Left ventricle myocardium superior (tissue), 1 donor: Measurements from ENCODE around the gene OPN1LW. TPM values are rescaled to one million over a fixed set of nuclear protein-coding genes. Genes with fewer than 3 reads are reported as not detected.
"Not testable (repeated sequence)": the region's sequence is repeated elsewhere in the genome, so short reads cannot be mapped to it uniquely, and the experiment has no call there.

Source experiments
- ATAC-seq: fragments of 200-7000 bp; cut with Tn5 transposase; one replicate; pipeline ENCODE4 v1.9.1; 2020; ENCODE audit warnings: mild to moderate bottlenecking, moderate library complexity
- DNase-seq: peaks from one replicate; pipeline ENCODE4 v3.0.0-alpha.2; 2020
- intact Hi-C: fragments of 100-400 bp; cut with micrococcal nuclease; formaldehyde crosslinking; loops from one replicate; pipeline ENCODE4 v1.11.0; 2022
- long read RNA-seq: library from polyadenylated mRNA; unstranded; transcript quantifications from one replicate; pipeline ENCODE4 v2.0.0, GENCODE V29; 2021
- total RNA-seq: library from RNA; stranded (reverse); fragmentation: NEBNext Ultra II Directional; extraction: Animal tissue kit (Norgen Biotek cat#: 25700); gene quantifications from one replicate; pipeline ENCODE4 v1.2.1, GENCODE V29; 2021
- donor health status: DM: no; HTN: yes; CAD: no; lungs with severe emphysema.

OPN1LW gene
- not detected for total RNA-seq
- long read RNA-seq, result 0 reads

- DNase-seq, intact Hi-C loops, ATAC-seq: not testable (repeated sequence)
Observed at GRCh38 chrX:154144010-154144409, at the start of gene OPN1LW. Gene OPN1LW, plus strand, starts transcription at chrX:154144243. Its CDS starts 41 bp downstream, at chrX:154144284.

- DNase-seq (no peak), ATAC-seq (no peak)
- intact Hi-C loops, result no loop called here
Observed at GRCh38 chrX:154094833-154095232, 49.2 kb upstream of the OPN1LW start.

GRCh38 chrX:154096140-154097002 lies 47.7 kb upstream of the OPN1LW start:
- DNase-seq, result peak; percentile 34
- intact Hi-C loops, result no loop called here
- peak; percentile 46 for ATAC-seq

DNA sequence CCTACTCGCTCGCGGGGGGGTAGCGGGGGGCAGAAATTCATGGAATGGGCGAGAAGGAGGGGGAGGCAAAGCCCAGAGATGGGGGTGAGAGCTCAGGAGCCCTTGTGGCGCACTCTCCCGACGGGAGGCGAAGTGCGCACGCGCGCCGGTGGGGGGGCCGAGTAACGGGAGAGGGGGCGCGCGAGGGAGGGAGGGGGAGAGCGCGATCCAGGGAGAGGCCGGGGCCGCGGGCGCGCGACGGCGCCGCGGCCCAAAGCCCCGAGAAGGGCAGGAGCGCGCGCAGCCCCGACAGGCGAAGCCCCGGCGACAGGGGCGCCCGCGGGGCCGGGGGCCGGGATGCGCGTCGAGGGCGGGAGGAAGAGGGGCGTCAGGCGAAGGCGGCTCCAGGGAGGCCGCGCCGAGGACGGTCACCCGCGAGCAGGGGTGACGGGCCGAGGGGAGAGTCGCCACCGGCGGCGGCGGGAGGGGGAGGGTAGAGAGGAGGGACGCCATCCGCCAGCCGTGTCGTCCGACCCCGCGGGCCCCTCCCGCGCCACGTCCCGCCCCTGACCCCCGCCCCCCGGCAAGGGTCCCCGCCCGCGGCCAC lies 46.9 kb upstream of the OPN1LW start:
- intact Hi-C loops, result no loop called here
- DNase-seq (peak; percentile 84), ATAC-seq (peak; percentile 78)

- intact Hi-C loops, result no loop called here
- DNase-seq (peak; percentile 94), ATAC-seq (peak; percentile 92)
Observed at GRCh38 chrX:154097589-154098541, 46.2 kb upstream of the OPN1LW start, which contains the start of gene MECP2. Gene MECP2, minus strand, starts transcription at chrX:154097717.

GRCh38 chrX:154098551-154098950 lies 45.5 kb upstream of the OPN1LW start:
- ATAC-seq (no peak), DNase-seq (no peak)
- intact Hi-C loops, result no loop called here

DNA sequence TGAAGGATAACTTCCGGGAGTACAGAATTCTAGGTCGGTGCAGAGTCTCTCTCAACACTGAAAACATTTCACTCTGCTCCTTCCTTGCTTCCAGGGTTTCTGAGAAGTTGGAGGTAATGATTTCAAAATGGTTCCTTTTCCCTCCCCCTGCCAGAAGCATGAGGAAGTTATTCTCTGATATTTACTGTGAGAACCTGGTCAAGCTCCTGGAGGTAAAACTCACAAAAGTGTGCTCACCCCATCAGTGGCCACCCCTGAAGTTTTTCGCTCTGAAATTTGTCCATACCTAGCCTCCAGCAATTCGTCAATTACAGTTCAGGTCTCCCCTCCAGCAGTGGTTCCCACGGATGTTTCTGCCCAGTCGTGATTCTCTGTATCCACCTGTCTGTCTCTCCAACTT lies 30.3 kb upstream of the OPN1LW start:
- DNase-seq (no peak), ATAC-seq (no peak)
- intact Hi-C loops, result no loop called here

GRCh38 chrX:154114652-154115051 lies 29.4 kb upstream of the OPN1LW start:
- intact Hi-C loops, result no loop called here
- ATAC-seq, result no peak
- no peak for DNase-seq

DNA sequence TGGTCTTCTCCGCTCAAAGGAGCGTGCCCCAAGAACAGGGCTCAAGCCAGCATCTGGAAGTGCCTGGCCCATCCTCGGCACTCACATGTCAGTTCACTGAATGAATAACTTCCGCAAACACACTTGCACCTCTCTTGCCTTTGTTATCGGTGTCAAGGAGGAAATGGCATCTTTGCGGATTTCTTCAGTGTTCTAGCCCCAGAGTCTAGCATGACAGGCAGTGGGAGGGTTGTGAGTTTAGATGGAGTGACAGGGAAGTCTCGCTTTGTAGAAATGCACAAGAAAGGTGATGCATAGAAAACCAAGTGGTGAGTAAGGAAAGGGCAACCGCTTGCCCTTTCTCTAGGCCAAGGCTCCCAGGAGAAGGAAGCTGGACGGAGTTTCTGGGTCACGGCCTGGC lies 29.0 kb upstream of the OPN1LW start:
- DNase-seq, result no peak
- no peak for ATAC-seq
- intact Hi-C loops, result no loop called here

DNA sequence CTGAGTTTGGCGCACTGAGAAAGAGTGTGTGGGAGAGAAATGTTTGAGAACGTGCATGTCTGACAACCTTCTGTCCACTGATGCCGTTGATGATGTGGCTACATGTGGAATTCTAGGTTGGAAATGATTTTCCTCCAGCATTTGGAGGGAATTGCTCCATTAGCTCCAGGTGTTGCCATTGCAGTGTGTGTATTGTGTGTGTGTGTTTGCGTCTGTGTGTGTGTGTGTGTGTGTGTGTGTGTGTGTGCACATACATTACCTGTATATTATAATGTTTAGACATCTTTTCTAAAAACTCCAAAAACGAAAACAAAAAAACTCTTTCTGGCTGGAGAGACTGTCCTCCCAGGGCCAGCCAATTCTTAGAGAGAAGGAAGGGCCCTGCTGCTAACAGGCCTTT lies 28.3 kb upstream of the OPN1LW start:
- no peak for DNase-seq
- intact Hi-C loops, result no loop called here
- ATAC-seq, result no peak

DNA sequence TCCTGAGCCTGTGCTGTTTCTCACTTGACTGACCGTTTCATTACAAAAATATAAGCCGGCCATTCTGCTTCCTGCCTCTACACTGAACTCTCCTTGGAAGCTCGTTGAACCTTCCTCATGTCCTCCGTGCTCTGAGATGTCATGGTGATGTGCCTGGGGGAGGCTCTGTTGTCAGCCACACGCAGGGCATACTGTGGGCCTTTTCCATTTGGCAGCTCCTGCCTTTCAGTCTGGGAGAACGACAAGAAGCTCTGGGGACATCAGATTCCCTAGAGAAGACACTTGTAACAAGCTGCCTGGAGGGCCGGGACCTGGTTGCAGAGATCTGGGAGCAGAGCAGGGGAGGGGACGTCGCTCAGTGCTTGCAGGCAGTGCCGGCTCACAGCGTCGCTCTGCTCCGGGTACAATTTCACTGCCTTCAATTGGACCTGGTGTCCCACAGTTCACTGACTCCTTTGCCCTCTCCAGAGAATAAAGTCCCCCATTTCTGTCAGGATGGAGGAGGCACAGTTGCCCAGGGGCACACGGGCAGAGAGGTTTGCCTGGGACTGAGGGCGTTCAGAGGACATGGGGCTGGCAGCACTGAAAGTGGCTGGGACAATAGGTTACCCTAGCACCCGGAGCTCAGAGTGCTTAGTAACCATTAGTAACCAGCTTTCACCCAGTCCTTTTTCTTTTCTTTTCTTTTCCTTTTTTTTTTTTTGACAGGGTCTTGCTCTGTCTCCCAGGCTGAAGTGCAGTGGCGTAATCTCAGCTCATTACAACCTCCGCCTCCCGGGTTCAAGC lies 27.4 kb upstream of the OPN1LW start:
- DNase-seq, result no peak
- intact Hi-C loops, result no loop called here
- no peak for ATAC-seq

GRCh38 chrX:154117566-154117965 lies 26.5 kb upstream of the OPN1LW start:
- intact Hi-C loops, result no loop called here
- ATAC-seq, result no peak
- DNase-seq, result no peak

- ATAC-seq, result no peak
- DNase-seq, result no peak
- intact Hi-C loops, result no loop called here
Observed at GRCh38 chrX:154120567-154120966, 23.5 kb upstream of the OPN1LW start.

- DNase-seq, result no peak
- no peak for ATAC-seq
- intact Hi-C loops, result no loop called here
Observed at GRCh38 chrX:154121207-154121606, 22.8 kb upstream of the OPN1LW start.

DNA sequence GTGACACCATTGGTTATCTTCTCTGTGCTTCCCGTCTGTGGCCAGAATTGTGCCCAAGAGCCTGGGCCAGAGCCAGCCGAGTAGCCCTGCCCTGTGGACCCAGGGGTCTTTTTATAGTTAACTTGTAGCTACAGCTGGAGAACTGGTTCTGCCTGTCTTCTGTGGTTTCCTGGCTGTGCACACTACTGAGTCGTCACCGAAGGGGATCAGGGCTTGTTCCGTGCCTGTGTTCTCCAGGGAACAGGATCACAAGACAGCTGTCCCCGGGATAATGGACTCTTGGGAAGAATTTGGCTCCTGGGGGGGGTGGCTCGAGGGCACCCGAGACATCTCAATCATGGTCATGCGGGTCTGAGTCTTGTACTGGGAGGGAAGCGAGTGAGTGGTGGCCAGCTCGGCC lies 22.1 kb upstream of the OPN1LW start:
- intact Hi-C loops, result no loop called here
- DNase-seq (no peak), ATAC-seq (peak; percentile 24)

- peak; percentile 36 for DNase-seq
- intact Hi-C loops, result no loop called here
- peak; percentile 54 for ATAC-seq
Observed at GRCh38 chrX:154123241-154124219, 20.5 kb upstream of the OPN1LW start.

DNA sequence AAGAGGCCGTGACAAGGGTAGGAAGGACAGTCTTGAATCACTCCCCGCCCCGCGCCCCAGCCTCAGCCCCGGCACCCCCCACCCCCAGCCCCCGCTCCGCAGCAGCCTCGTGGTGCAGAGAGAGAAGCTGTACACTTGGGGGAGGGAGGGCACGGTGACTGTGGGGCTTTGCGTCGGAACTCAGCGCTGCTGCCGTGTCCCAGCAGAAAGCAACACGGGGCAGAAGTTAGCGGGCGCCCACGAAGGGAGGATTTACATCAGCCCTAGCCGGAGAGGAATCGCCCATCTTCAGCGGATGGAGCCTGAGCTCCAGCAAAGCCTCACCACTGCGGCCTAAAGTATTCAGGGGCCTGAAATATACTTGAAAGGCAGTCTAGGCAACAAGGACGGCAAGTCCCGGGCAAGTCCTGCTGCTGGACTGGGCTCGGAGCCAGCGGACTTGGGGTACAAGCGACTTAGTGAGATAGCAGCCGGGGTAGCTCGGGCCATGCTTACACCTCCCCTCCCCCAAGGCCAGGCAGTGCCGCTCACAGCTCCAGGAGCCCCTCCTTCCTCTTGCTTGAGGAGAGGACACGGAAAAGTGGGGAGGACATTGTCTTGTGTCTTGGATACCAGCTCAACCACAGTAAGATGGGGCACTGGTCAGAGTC lies 18.5 kb upstream of the OPN1LW start:
- ATAC-seq (peak; percentile 86), DNase-seq (peak; percentile 76)
- intact Hi-C loops, result no loop called here
